Ecto neural progenitor cell (in vitro differentiated cells): ENCODE data around the gene TMEM14C.
A peak's percentile ranks its signal among the peaks of the same experiment; 100 is the strongest.

Source experiments
- DNase-seq: peaks from one replicate; pipeline ENCODE4 v3.0.0-alpha.2; 2018; ENCODE audit warnings: low spot score

TMEM14C gene

GRCh38 chr6:10722820-10723566, at the start of gene TMEM14C:
TSS of gene TMEM14C (plus strand) at chr6:10723070. CDS start at chr6:10724614, 1,544 bp downstream.
- DNase-seq = peak; percentile 99

- no peak for DNase-seq
These were observed 46.5 kb upstream of the TMEM14C start for GRCh38 chr6:10676403-10676802.

GRCh38 chr6:10678456-10678855, 44.4 kb upstream of the TMEM14C start:
- no peak for DNase-seq

- no peak for DNase-seq
These were observed 41.1 kb upstream of the TMEM14C start for GRCh38 chr6:10681795-10682194.

GRCh38 chr6:10682355-10682988, 40.4 kb upstream of the TMEM14C start:
- no peak for DNase-seq

- no peak for DNase-seq
These were observed 38.3 kb upstream of the TMEM14C start for GRCh38 chr6:10684618-10685017.

GRCh38 chr6:10685092-10685915, 37.6 kb upstream of the TMEM14C start:
- DNase-seq = no peak

- no peak for DNase-seq
These were observed 36.0 kb upstream of the TMEM14C start for GRCh38 chr6:10686901-10687300.

GRCh38 chr6:10687582-10687981, 35.3 kb upstream of the TMEM14C start:
- DNase-seq = no peak

- DNase-seq = no peak
These were observed 32.0 kb upstream of the TMEM14C start for GRCh38 chr6:10690651-10691445.

GRCh38 chr6:10692965-10693538, 29.8 kb upstream of the TMEM14C start:
- peak; percentile 51 for DNase-seq

- peak; percentile 92 for DNase-seq
These were observed 28.4 kb upstream of the TMEM14C start, which contains the start of the genes C6orf52 and PAK1IP1 for GRCh38 chr6:10694302-10695085. TSS of gene C6orf52 (minus strand) at chr6:10694616. CDS start at chr6:10687550, 7,066 bp downstream. TSS of gene PAK1IP1 (plus strand) at chr6:10694972. CDS start at chr6:10694986, 14 bp downstream.

GRCh38 chr6:10695086-10695657, 27.7 kb upstream of the TMEM14C start:
- no peak for DNase-seq

GRCh38 chr6:10696655-10697054, 26.2 kb upstream of the TMEM14C start:
- DNase-seq = no peak

GRCh38 chr6:10713962-10714361, 8.9 kb upstream of the TMEM14C start:
- no peak for DNase-seq

GRCh38 chr6:10719296-10719963, 3.4 kb upstream of the TMEM14C start:
- DNase-seq = no peak

- no peak for DNase-seq
These were observed 3.0 kb upstream of the TMEM14C start for GRCh38 chr6:10719964-10720264.

- no peak for DNase-seq
These were observed 2.5 kb upstream of the TMEM14C start for GRCh38 chr6:10720265-10720959.
